Activated naive CD8-positive, alpha-beta T cell treated with anti-CD3 and anti-CD28 coated beads, Interleukin-2, amount 10 ng/mL, durations not matched to agents 7 days and 5 days (primary cell): ENCODE data around the gene VAMP1. TPM values are rescaled to one million over a fixed set of nuclear protein-coding genes. Genes with fewer than 3 reads are reported as not detected.

Experiments
- ATAC-seq: fragments of 150-1000 bp; cut with Tn5 transposase; one replicate; pipeline ENCODE4 v1.10.0; 2021; ENCODE audit warnings: low read depth, moderate library complexity
- POLR2A ChIA-PET: fragments of 350-600 bp; sonication (Branson Sonifier 250); formaldehyde crosslinking; loops from one replicate; lab custom pipeline; 2021; ENCODE audit warnings: antibody characterized with exemption; lab: Charles Lee
- DNase-seq: peaks from one replicate; pipeline ENCODE4 v3.0.0; 2021
- H3K27ac Mint-ChIP-seq: one replicate; pipeline ENCODE4 v1.8.0; 2022; ENCODE audit warnings: mild to moderate bottlenecking, mixed read lengths
- H3K27me3 Mint-ChIP-seq: one replicate; pipeline ENCODE4 v1.8.0; 2022; ENCODE audit warnings: mild to moderate bottlenecking, moderate library complexity, mixed read lengths
- H3K36me3 Mint-ChIP-seq: one replicate; pipeline ENCODE4 v1.8.0; 2021; ENCODE audit warnings: mild to moderate bottlenecking, mixed read lengths
- H3K4me1 Mint-ChIP-seq: one replicate; pipeline ENCODE4 v1.8.0; 2021; ENCODE audit warnings: mixed read lengths
- H3K4me3 Mint-ChIP-seq: one replicate; pipeline ENCODE4 v1.8.0; 2022; ENCODE audit warnings: mild to moderate bottlenecking, moderate library complexity, mixed read lengths
- H3K9me3 Mint-ChIP-seq: one replicate; pipeline ENCODE4 v1.8.0; 2021; ENCODE audit warnings: mixed read lengths
- total RNA-seq, 2 experiments: library from RNA; stranded (reverse); gene quantifications; one replicate each; pipeline ENCODE4 v1.2.3, GENCODE V29; 2021

VAMP1 gene
- total RNA-seq, 2 experiments from 2014 or later, result 65.5 to 72.1 TPM

DNA sequence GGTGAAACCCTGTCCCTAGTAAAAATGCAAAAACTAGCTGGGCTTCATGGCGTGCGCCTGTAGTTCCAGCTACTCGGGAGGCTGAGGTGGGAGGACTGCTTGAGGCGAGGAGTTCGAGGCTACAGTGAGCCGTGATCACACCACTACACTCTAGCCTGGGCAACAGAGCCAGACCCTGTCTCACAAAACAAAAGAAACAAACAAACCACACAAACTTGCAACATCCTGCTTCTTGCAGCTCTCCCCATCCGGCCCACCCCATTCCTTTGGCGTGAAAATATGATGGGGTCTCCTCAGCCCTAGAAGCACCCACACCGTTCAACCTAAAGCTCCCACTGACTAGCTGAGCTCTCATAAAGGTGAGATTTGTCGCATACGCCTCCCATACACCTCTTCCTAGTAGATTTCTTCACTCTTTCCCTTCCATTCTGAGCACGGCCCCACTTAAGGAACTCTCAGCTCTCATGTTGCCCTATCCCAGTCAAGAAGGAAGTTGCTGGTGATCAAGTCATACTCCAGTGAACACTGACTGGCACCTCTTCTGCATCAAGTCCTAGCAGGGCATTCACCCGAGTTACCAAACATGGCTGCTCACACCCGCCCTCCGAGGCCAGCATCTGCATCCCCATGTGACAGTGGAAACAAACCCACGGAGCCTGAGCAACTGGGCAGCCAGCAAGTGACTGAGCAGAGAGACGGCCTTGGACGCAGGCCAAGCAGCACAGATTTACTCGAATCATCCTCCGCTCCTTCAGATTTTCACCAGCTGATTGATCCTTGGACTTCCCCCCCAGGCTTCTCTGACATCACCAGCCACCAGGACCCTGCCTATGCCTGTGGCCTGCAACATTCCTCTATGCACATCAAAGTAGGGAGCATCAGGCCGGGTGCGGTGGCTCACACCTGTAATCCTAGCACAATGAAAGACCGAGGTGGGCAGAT lies 44.6 kb downstream of the VAMP1 start:
- Mint-ChIP-seq H3K27me3 (peaks cover under 1% of the 10 kb centered on the region), H3K4me3 (no peak overlapping the region), H3K9me3 (no peaks in the 10 kb centered on the region), H3K27ac (peak overlapping the region; percentile 93), H3K36me3 (no peaks in the 10 kb centered on the region), H3K4me1 (peaks cover 55% of the 10 kb centered on the region)
- POLR2A ChIA-PET, result interaction anchor here (0.9 to 6.5 kb wide), 14 partner anchors 15 to 114 kb away, joined by 4 to 78 read pairs (median 10); partner anchors contain the start of genes CD27, GAPDH, MRPL51 and TAPBPL
- ATAC-seq (no peak), DNase-seq (no peak)

- H3K4me3 Mint-ChIP-seq, result no peak overlapping the region
- peaks cover 47% of the 10 kb centered on the region for H3K4me1 Mint-ChIP-seq
- H3K36me3 Mint-ChIP-seq, result no peaks in the 10 kb centered on the region
- POLR2A ChIA-PET, result interaction anchor here (0.9 to 6.5 kb wide), 15 partner anchors 16 to 115 kb away, joined by 4 to 78 read pairs (median 9); partner anchors contain the start of genes CD27, GAPDH, MRPL51 and TAPBPL
- H3K27me3 Mint-ChIP-seq, result peaks cover 4% of the 10 kb centered on the region
- DNase-seq (no peak), ATAC-seq (no peak)
- H3K9me3 Mint-ChIP-seq, result no peaks in the 10 kb centered on the region
- H3K27ac Mint-ChIP-seq, result peak overlapping the region; percentile 76
Measured at GRCh38 chr12:6424866-6425265, 45.6 kb downstream of the VAMP1 start.

DNA sequence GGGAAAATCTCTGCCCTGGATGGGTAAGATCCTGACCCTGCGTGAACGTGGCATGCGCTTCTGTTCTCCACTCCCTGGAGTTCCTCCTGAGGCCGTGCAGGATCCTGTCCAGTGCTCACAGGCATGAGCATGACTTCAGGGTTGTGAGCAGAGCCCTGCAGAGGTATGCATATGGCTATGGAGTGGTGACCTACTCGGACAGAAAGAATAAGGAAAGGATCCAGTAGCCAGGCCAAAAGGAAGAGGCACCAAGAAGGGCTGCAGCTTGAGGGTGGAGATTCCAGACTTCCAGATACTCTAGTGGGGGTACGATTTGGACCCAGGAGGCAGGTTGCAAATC lies 46.5 kb downstream of the VAMP1 start:
- Mint-ChIP-seq H3K4me1 (peaks cover 45% of the 10 kb centered on the region), H3K27ac (peak overlapping the region; percentile 76), H3K4me3 (peak overlapping the region; percentile 11), H3K36me3 (no peaks in the 10 kb centered on the region), H3K27me3 (peaks cover 7% of the 10 kb centered on the region), H3K9me3 (no peaks in the 10 kb centered on the region)
- DNase-seq (no peak), ATAC-seq (no peak)
- POLR2A ChIA-PET, result interaction anchor here (0.6 to 6.5 kb wide), 15 partner anchors 20 to 131 kb away, joined by 3 to 78 read pairs (median 7); partner anchors contain the start of genes CD27, GAPDH, IFFO1 and MRPL51

DNA sequence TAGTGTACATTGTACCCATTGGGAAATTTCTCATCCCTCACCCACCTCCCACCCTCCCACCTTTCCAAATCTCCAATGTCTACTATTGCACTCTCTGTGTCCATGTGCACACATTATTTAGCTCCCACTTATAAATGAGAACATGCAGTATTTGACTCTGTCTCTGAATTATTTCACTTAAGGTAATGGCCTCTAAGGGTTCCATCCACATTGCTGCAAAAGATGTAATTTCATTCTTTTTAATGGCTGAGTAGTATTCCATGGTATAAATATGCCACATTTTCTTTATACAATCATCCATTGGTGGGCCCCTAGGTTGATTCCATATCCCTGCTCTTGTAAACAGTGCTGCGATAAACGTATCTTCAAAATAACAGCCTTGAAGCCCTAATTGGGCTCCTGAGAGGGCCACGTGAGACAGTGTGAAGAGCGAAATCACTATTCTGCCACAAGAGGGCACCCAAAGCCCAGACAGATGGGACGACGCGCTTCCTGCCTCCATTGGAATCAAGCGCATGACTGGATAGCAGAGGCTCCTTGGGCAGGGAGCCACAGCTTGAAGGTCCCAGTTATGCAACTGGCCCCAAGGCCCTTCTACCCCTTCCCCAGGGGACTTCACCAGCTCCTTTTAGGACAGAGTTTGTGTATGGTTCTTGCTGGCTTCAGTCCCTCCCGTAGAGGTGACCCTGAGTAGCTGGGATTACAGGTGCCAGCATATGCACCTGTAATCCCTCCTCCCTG lies 47.0 kb downstream of the VAMP1 start:
- ATAC-seq, result peak; percentile 81
- peaks cover 45% of the 10 kb centered on the region for H3K4me1 Mint-ChIP-seq
- peaks cover 7% of the 10 kb centered on the region for H3K27me3 Mint-ChIP-seq
- H3K36me3 Mint-ChIP-seq, result no peaks in the 10 kb centered on the region
- DNase-seq, result peak; percentile 69
- no peaks in the 10 kb centered on the region for H3K9me3 Mint-ChIP-seq
- no peak overlapping the region for H3K4me3 Mint-ChIP-seq
- H3K27ac Mint-ChIP-seq, result peak overlapping the region; percentile 76
- POLR2A ChIA-PET, result interaction anchor here (0.6 to 6.5 kb wide), 15 partner anchors 21 to 132 kb away, joined by 3 to 78 read pairs (median 7); partner anchors contain the start of genes CD27, GAPDH, IFFO1 and MRPL51

DNA sequence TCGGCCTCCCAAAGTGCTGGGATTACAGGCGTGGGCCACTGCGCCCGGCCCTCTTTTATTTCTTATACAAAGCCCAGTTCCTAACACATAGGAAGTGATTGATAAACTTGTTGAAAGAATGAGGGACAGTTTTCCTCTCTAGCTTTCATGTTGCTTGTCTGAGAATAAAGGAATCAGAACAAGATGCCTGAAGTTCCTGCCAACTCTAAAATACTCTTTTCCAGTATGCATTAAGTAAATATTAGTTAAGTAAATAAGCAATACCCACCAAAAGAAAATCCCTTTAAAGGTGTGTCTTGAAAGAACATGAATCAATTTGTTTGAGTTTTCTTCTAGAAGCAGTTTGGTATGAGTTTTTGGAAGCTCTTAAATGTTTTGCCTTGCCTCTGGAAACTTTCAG lies 50.1 kb downstream of the VAMP1 start:
- DNase-seq (no peak), ATAC-seq (no peak)
- H3K27ac Mint-ChIP-seq, result no peak overlapping the region
- peaks cover 24% of the 10 kb centered on the region for H3K4me1 Mint-ChIP-seq
- H3K9me3 Mint-ChIP-seq, result no peaks in the 10 kb centered on the region
- POLR2A ChIA-PET, result interaction anchor here (0.7 to 0.9 kb wide), 2 partner anchors 91 to 149 kb away, joined by 3 to 4 read pairs; no protein-coding TSS in a partner anchor
- H3K36me3 Mint-ChIP-seq, result no peaks in the 10 kb centered on the region
- H3K27me3 Mint-ChIP-seq, result peaks cover 7% of the 10 kb centered on the region
- H3K4me3 Mint-ChIP-seq, result no peak overlapping the region

GRCh38 chr12:6418796-6419195 lies 51.7 kb downstream of the VAMP1 start:
- no peak overlapping the region for H3K4me3 Mint-ChIP-seq
- H3K27me3 Mint-ChIP-seq, result peaks cover 9% of the 10 kb centered on the region
- no peak overlapping the region for H3K27ac Mint-ChIP-seq
- peaks cover 19% of the 10 kb centered on the region for H3K4me1 Mint-ChIP-seq
- no peaks in the 10 kb centered on the region for H3K9me3 Mint-ChIP-seq
- H3K36me3 Mint-ChIP-seq, result no peaks in the 10 kb centered on the region
- DNase-seq (no peak), ATAC-seq (no peak)
- POLR2A ChIA-PET, result interaction anchor here (1.6 kb wide), 1 partner anchor 52 kb away, joined by 4 read pairs; the partner anchor contains the start of gene VAMP1

DNA sequence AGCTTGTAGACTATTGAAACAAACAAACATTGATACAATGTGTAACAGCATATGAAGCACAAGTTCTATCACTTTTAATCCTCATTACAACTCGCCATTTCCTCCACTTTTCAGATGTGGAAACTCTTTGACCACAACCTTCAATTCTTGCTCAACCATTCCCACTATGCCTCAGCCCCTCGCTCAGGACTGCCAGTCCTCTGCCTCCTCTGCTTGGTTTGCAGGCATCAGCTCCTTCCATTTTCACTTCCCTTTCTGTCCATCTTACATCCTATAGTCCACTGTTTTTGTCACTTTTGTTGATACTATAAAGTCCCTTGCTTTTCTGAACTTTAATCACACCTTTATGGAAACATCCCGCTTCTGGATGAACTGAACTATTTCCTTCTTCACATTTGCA lies 53.9 kb downstream of the VAMP1 start:
- no peaks in the 10 kb centered on the region for H3K36me3 Mint-ChIP-seq
- no peak for ATAC-seq

More for the DNA sequence above, 53.9 kb downstream of the VAMP1 start:
- peaks cover 12% of the 10 kb centered on the region for H3K4me1 Mint-ChIP-seq
- POLR2A ChIA-PET, result no interaction called here
- H3K27ac Mint-ChIP-seq, result no peak overlapping the region
- no peaks in the 10 kb centered on the region for H3K9me3 Mint-ChIP-seq
- H3K27me3 Mint-ChIP-seq, result peaks cover 11% of the 10 kb centered on the region
- DNase-seq, result no peak
- H3K4me3 Mint-ChIP-seq, result no peak overlapping the region

Other genes starting within 250 kb of the VAMP1 start
- not detected for gene PLEKHG6, start 160.0 kb downstream of the VAMP1 start, total RNA-seq
- gene TNFRSF1A, start 128.6 kb downstream of the VAMP1 start, total RNA-seq, result 10 to 100 TPM; 82.9 to 87.1 TPM
- gene SCNN1A, start 95.1 kb downstream of the VAMP1 start, total RNA-seq, result 1 to 10 TPM in 1 of 2 experiments, under 1 TPM in 1; 0.43 to 1.1 TPM
- 1 to 10 TPM in 1 of 2 experiments, under 1 TPM in 1; 0.61 to 1.4 TPM for gene LTBR, start 86.5 kb downstream of the VAMP1 start, total RNA-seq
- 100 to 1,000 TPM; 152 to 158 TPM for gene CD27, start 25.7 kb downstream of the VAMP1 start, total RNA-seq
- gene TAPBPL, start 18.6 kb downstream of the VAMP1 start, total RNA-seq, result 10 to 100 TPM; 49.4 to 50.1 TPM
- gene MRPL51, start 22.6 kb upstream of the VAMP1 start, total RNA-seq, result 100 to 1,000 TPM; 169 to 170 TPM
- gene NCAPD2, start 23.4 kb upstream of the VAMP1 start, total RNA-seq, result 100 to 1,000 TPM; 147 to 157 TPM
- gene GAPDH, start 63.8 kb upstream of the VAMP1 start, total RNA-seq, result 1,000 to 10,000 TPM; 4,618 to 4,824 TPM
- 10 to 100 TPM; 35.8 to 37.5 TPM for gene IFFO1, start 85.4 kb upstream of the VAMP1 start, total RNA-seq
- 10 to 100 TPM; 76.1 to 78.6 TPM for gene NOP2, start 97.6 kb upstream of the VAMP1 start, total RNA-seq
- gene CHD4, start 136.7 kb upstream of the VAMP1 start, total RNA-seq, result 100 to 1,000 TPM; 273 to 277 TPM
- gene LPAR5, start 165.3 kb upstream of the VAMP1 start, total RNA-seq, result 10 to 100 TPM; 19.4 to 20.9 TPM
- gene ACRBP, start 176.8 kb upstream of the VAMP1 start, total RNA-seq, result 1 to 10 TPM; 8.0 to 8.8 TPM
- gene ING4, start 192.4 kb upstream of the VAMP1 start, total RNA-seq, result 10 to 100 TPM; 46.9 to 49.3 TPM
- 10 to 100 TPM; 79.5 to 88.2 TPM for gene ZNF384, start 218.7 kb upstream of the VAMP1 start, total RNA-seq
- 1 to 10 TPM in 1 of 2 experiments, under 1 TPM in 1; 0.75 to 1.1 TPM for gene PIANP, start 230.1 kb upstream of the VAMP1 start, total RNA-seq